ENCODE measurements around the gene HOXD13. TPM values are rescaled to one million over a fixed set of nuclear protein-coding genes. Genes with fewer than 3 reads are reported as not detected.
A peak's percentile ranks its signal among the peaks of the same experiment; 100 is the strongest.

HOXD13 gene
- total and polyA plus RNA-seq, 2 of the 8 experiments (the other 6 are each of a cell fraction or from before 2014, with no cell fraction given), result not detected

GRCh38 chr2:176105730-176106580 lies 13.4 kb downstream of the HOXD13 start:
- H3K36me3 ChIP-seq (ENCODE audit: control insufficient read depth in 2 of 4, insufficient read depth in 4 of 4, low read length in 3 of 4), result peaks cover 0 to 4% (median 0%) of the 10 kb centered on the region in 4 experiments; a peak in 1 of 8 replicates
- H3K4me3 ChIP-seq (ENCODE audit: extremely low read depth in 1 of 4, insufficient read depth in 2 of 4, low read depth in 3 of 4, low read length in 4 of 4), result peak overlapping the region in 1 of 4 experiments; percentile 50; a peak in 3 of 8 replicates

More at GRCh38 chr2:176105730-176106580, 13.4 kb downstream of the HOXD13 start:
- Histone ChIP-seq H2AK5ac (ENCODE audit: low read depth, low read length) (0 out of 2 replicates have a peak overlapping the region, but pooled peaks have one; percentile 92), H2AFZ (ENCODE audit: low read length) (no peak overlapping the region), H2BK15ac (ENCODE audit: low read length) (peak overlapping the region; percentile 88; the same call in 1 of the 2 replicates), H3K4me2 (ENCODE audit: insufficient read depth in 1 of 2, low read depth in 2 of 2, low read length in 2 of 2) (peak overlapping the region; percentile 7 to 67; a peak in 3 of 4 replicates), H3K9ac (replicated peaks in 1 of 4; ENCODE audit: extremely low read depth in 1 of 4, low read depth in 3 of 4, low read length in 3 of 4) (no peak overlapping the region), H2BK12ac (ENCODE audit: low read depth, low read length) (peak overlapping the region; percentile 94; the same call in 1 of the 2 replicates), H4K5ac (ENCODE audit: insufficient read length, low read depth, low read length) (no peak overlapping the region), H2BK5ac (ENCODE audit: low read depth, low read length) (no peak overlapping the region), H3K4me1 (replicated peaks in 1 of 4; ENCODE audit: control insufficient read depth in 3 of 4, insufficient read depth in 4 of 4, low read length in 3 of 4) (peaks cover 0 to 21% (median 10%) of the 10 kb centered on the region in 4 experiments; a peak in 5 of 7 replicates), H3K18ac (ENCODE audit: extremely low read depth, low read length) (no peak overlapping the region; the same call in 1 of the 2 replicates), H3K79me2 (ENCODE audit: control insufficient read depth in 1 of 2, insufficient read depth in 2 of 2, low read length in 2 of 2) (no peaks in the 10 kb centered on the region), H4K8ac (ENCODE audit: extremely low read depth, insufficient read depth, low read length) (no peak overlapping the region), H3K56ac (replicated peaks; ENCODE audit: insufficient read length, low read depth, low read length) (no peak overlapping the region), H3K4ac (replicated peaks; ENCODE audit: insufficient read length, low read depth, low read length) (no peak overlapping the region), H4K20me1 (replicated peaks in 1 of 2; ENCODE audit: control insufficient read depth in 1 of 2, insufficient read depth in 2 of 2, low read length in 2 of 2) (peaks cover 13 to 47% of the 10 kb centered on the region in 2 experiments), H3K23ac (ENCODE audit: insufficient read length) (no peak overlapping the region), H3K9me3 (ENCODE audit: insufficient read depth in 2 of 2, low read depth in 1 of 2, low read length in 1 of 2) (no peaks in the 10 kb centered on the region), H4K91ac (replicated peaks; ENCODE audit: insufficient read length, low read length) (peak overlapping the region; percentile 47), H2BK20ac (ENCODE audit: low read length) (peak overlapping the region; percentile 93), H3K23me2 (ENCODE audit: low read depth, low read length) (0 out of 2 replicates have a peak, but pooled peaks cover 2% of the 10 kb centered on the region), H2BK120ac (replicated peaks; ENCODE audit: low read depth, low read length) (no peak overlapping the region), H3K27me3 (replicated peaks in 1 of 4; ENCODE audit: control insufficient read depth in 3 of 4, extremely low read depth in 1 of 4, insufficient read depth in 3 of 4, low read length in 3 of 4) (peaks cover 98 to 99% (median 99%) of the 10 kb centered on the region in 4 experiments), H3K27ac (ENCODE audit: low read depth, low read length) (no peak overlapping the region), H3K79me1 (ENCODE audit: low read depth, low read length) (no peaks in the 10 kb centered on the region), H3K14ac (ENCODE audit: insufficient read length) (no peak overlapping the region)
- CTCF ChIA-PET (ENCODE audit: partially characterized antibody), result interaction anchor here (0.6 to 4.6 kb wide), 8 partner anchors 8 to 1922 kb away, joined by 3 to 20 read pairs (median 6); no protein-coding TSS in a partner anchor
- WGBS, 2 experiments (ENCODE audit: extremely low coverage in 1 of 2, insufficient coverage in 1 of 2, insufficient read length in 1 of 2, insufficient replicate concordance in 2 of 2, low coverage in 1 of 2, low lambda C conversion rate in 2 of 2, missing lambda C conversion rate in 1 of 2), result 8% methylated on average over 24 of the region's 25 CpGs; no CpG with 5 or more reads in 1 of the 2 experiments
- TF ChIP-seq CTBP2 (IDR thresholded peaks at IDR 0.05; ENCODE audit: borderline replicate concordance, insufficient read depth, insufficient read length, low read length) (peak; percentile 40), TEAD4 (IDR thresholded peaks at IDR 0.05; ENCODE audit: low read depth, low read length) (no peak), SUZ12 (IDR thresholded peaks at IDR 0.05; ENCODE audit: low read length) (peak; percentile 68; the same call in 1 of the 2 replicates), SAP30 (IDR thresholded peaks at IDR 0.05; ENCODE audit: insufficient read depth, insufficient replicate concordance, low read length) (no peak), CBX8 (IDR thresholded peaks at IDR 0.05; ENCODE audit: borderline replicate concordance, low read depth, low read length) (peak; percentile 70; the same call in 1 of the 2 replicates), SIRT6 (IDR thresholded peaks at IDR 0.05; ENCODE audit: low read length) (no peak), JUN (IDR thresholded peaks at IDR 0.05; ENCODE audit: low read depth, low read length) (no peak), RNF2 (IDR thresholded peaks at IDR 0.05; ENCODE audit: borderline replicate concordance, low read depth, low read length, missing control alignments, poor library complexity, severe bottlenecking) (peak; percentile 41)
- peak in 1 of 2 experiments; percentile 62 for DNase-seq (ENCODE audit: low read depth in 1 of 2, low spot score in 2 of 2)
- POLR2A ChIA-PET (ENCODE audit: partially characterized antibody), result interaction anchor here (1.1 to 2.5 kb wide), 2 partner anchors 9 to 12 kb away, joined by 4 to 12 read pairs; no protein-coding TSS in a partner anchor
- no peak for FAIRE-seq

Data from H1 (cell line).